ENCODE data around the gene CYP24A1.
"Not testable (repeated sequence)": the region's sequence is repeated elsewhere in the genome, so short reads cannot be mapped to it uniquely, and the experiment has no call there.

Gene CYP24A1

DNA sequence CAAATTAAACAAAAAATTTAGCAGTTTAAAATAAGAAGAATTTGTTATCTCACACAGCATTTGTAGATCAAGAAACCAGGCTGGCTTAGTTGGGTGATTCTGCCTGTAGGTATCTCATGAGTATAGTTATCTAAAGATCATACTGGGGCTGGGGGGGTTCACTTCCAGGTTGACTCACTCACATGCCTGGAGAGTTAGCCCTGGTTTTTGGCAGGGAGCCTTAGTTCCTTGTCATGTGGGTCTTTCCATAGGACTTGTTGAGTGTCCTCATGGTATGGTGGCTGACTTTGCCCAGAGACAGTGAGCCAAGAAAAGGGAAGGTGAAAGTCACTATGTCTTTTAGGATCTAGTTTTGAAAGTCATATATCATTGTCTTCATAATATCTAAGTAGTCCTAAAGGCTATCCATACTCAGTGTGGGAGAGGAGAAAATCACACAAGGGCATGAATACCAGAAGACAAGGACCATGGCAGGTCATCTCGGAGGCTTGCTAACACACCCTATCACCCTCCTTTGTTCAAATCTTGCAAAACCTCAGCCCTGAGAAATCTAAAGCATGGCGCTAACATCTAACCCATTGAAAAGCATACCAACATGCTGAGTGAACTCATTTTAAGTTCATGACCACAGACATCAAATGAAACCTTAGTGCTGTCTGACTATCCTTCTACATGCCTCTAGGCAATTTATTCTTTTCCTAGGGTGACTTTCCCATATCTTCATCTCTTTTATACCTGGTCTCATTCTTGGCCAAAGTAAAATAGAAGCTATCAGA is 39.2 kb downstream of the CYP24A1 start:
- FAIRE-seq (peak; percentile 91), DNase-seq (ENCODE audit: low spot score) (peak; percentile 94)

- FAIRE-seq, result peak; percentile 96
- DNase-seq (ENCODE audit: low spot score), result peak; percentile 96
These were observed 40.1 kb downstream of the CYP24A1 start for GRCh38 chr20:54133434-54134427.

DNA sequence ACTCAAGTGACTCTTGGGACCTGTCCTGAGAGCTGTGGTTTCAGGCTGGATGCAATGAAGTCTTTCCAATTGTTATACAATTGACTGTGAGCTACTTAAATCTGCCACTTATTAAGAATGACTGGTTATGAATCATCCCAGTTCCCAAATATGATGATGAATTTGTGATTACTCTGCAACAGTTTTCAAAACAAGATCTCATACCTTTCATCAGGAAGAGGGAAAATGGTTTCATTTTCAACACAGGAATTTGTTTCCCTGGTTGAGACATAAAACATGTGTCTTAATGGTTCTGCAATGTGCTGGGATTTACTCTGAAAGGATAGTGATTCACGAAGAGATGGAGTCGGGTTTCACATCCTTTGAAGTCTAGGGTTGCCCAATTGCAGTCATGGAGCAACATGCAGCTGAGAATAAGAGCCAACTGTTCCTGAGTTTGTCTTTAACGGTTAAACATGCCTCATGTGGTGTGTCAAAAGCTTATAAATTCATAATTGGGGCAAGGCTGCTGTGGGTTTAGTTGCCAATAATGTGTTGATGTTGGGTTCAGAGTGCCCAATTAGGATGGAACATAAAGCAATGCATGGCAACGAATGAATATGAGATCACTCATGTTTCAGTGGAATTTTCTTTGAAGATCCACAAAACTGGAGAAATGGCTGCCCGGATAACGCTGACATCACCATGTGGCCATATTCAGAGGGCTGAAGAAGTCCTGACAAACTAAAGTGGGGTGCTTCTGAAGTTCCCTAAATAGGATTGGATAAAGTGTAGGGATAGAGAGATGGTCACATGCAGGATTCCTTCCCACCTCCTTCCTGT is 41.0 kb downstream of the CYP24A1 start:
- FAIRE-seq (peak; percentile 97), DNase-seq (ENCODE audit: low spot score) (peak; percentile 99)

DNA sequence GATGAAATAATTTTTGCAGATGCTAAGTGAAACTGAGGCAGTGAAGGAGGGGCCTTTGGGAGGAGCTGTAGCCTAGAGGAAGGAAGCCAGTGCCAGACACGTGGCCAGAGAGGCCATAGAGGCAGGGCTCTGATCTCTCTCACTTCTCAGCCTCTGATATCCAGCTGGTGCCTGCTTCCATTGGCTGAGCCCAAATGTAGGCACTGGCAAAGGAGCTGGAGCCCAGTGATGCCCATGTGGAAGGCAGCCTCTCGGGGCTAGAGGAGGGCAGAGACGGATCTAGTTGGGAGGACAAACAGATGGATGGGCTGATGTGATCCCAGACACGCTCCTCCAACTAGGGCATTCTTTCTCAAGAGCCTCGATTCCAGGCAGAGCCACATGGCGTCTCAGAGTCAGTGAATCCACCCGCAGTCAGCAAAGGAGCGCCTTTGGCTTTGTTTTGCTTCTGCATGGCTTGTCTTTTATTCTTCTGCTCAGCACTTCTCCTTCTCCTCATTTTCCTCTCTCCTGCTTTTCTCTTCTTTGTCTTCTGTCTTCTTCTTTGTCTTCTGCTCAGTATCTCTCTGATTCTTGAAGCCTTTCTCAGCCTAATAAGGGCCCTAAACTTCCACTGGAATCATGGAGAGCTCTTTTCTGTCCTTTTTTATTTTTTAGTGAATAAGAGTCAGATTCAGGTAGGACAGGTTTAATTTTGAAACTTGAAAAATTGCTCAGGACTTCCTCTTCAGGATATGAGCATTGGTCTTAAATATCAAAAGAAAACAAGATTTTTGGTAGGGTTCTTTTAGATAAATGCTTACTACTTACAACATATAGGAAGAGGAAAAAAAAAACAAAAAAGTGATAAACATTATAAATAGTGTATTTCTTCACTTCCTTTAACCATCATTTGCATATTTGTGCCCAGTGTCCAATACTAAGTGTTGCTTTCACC is 41.8 kb downstream of the CYP24A1 start:
- FAIRE-seq (no peak), DNase-seq (ENCODE audit: low spot score) (no peak)

DNA sequence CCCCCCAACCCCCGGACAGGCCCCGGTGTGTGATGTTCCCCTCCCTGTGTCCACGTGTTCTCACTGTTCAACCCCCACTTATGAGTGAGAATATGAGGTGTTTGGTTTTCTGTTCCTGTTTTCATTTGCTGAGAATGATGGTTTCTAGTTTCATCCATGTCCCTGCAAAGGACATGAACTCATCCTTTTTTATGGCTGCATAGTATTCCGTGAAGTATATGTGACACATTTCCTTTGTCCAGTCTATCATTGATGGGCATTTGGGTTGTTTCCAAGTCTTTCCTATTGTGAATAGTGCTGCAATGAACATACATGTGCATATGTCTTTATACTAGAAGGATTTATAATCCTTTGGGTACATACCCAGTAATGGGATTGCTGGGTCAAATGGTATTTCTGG is 42.7 kb downstream of the CYP24A1 start:
- DNase-seq (ENCODE audit: low spot score); FAIRE-seq: not testable (repeated sequence)

- no peak for FAIRE-seq
- no peak for DNase-seq (ENCODE audit: low spot score)
These were observed 44.4 kb downstream of the CYP24A1 start for GRCh38 chr20:54129350-54129749.

DNA sequence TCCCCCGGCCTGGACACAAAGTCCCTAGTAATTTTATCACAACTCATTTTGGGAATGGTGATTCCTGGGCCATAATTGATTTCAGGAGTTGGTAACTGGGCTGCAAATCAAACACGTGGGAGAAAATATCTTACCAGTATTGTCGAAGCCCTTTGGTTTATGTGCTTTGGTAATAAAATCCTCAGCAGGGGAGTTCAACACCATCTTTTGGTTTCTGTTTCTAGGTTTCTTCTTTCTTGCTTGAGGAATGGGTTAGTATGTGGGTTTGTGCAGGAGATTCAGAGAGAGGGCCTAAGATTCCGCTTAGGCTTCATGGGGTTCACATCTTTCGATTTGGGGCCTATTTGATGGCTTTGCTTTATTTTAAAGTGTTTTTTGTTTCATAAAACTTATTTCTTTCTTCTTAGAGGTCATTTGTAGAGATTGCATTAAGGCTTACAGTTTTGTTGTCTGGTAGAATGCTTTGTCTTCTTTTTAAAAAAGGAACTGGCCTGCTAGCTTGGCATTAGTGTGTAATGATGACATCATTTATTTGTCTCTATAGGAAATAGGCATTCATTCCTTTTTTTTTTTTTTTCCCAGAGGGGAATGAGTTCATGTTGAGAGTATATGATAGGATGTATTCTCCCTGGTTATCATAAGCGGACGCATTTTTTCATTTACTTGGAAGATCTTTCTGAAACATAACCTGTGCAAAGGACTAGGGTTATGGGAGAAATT is 45.8 kb downstream of the CYP24A1 start:
- FAIRE-seq, result no peak

DNA sequence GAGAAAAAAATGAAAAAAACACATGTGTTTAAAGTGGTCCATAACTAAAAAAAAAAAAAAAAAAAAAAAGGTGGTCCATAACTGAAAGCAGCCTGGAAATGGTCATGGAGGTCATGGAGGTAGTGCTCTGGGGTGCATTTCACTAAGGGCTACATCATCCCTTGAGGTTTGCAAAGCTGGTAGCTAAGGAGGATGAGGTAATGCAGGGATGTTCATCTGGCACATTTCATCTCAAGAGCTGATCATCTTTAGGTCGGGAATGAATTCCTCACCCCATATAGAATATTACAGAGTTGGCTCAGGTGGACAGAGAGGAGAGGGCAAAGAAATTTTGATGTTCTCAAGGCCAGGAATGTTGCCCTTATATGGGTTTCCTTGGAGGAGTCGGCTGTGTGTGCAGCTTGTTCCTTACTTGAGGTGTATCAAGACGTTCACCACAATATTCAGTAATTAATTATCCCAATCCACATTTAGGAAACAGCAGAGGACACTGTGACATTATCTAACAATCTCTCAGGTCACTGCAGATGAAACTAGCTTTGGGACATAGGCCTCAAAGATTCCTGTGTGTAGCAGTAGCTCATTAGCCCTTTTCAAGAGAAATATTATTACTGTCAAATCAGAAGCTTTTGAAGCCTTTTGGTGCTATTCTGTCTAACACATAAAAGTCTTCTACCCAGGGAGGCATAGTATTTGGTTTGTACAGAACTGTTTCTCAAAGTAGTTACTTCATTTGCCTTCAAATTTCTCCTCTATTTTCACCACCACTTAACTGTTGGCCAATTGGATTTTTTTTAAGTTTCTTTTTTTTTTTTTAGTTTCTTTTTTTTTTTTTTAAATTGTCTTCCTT is 46.8 kb downstream of the CYP24A1 start:
- peak; percentile 58 for FAIRE-seq
- peak; percentile 82 for DNase-seq (ENCODE audit: low spot score)

More for the DNA sequence above, 45.8 kb downstream of the CYP24A1 start:
- DNase-seq (ENCODE audit: low spot score), result no peak

DNA sequence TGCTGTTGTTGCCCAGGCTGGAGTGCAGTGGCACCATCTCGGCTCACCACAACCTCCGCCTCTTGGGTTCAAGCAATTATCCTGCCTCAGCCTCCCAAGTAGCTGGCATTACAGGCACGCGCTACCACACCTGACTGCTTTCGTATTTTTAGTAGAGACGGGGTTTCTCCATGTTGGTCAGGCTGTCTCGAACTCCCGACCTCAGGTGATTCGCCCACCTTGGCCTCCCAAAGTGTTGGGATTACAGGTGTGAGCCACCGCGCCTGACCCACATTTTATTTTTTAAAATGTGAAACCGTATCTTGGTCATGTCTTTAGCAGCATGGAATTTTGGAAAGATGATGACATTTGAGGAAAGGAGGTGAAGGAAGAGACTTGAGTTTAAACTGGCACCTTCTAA is 47.5 kb downstream of the CYP24A1 start:
- not testable (repeated sequence) for DNase-seq (ENCODE audit: low spot score); FAIRE-seq

DNA sequence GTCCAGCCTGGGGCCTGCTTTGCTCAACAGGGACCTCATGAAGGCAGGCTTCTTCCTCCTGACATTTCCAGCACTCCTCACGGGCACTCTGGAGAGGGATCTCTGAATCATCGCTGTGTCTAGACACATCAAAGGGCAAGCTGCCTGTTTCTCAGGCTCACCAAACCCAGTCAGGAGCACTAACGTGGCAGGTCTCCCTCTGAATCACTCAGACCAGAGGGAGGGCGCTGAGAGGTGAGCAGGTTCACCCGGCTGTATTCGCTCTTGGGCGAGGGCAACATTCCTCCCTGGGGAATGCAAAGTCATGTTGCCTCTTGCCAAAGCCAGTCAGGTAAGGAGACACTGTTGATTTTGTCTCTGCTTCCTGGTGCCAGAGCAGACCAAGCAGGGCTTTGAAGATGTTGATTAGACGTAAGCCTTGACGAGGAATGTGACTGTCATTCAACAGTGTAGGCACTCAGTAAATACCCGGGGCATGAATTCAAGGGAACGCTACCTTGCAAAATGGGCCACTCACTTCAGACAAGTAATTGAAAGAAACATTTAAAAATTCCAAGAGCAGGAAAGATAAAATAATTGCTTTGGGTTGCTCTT is 50.1 kb downstream of the CYP24A1 start:
- peak; percentile 100 for DNase-seq (ENCODE audit: low spot score)
- peak; percentile 99 for FAIRE-seq

- FAIRE-seq (no peak), DNase-seq (ENCODE audit: low spot score) (no peak)
These were observed 50.9 kb downstream of the CYP24A1 start for GRCh38 chr20:54122681-54123586.

DNA sequence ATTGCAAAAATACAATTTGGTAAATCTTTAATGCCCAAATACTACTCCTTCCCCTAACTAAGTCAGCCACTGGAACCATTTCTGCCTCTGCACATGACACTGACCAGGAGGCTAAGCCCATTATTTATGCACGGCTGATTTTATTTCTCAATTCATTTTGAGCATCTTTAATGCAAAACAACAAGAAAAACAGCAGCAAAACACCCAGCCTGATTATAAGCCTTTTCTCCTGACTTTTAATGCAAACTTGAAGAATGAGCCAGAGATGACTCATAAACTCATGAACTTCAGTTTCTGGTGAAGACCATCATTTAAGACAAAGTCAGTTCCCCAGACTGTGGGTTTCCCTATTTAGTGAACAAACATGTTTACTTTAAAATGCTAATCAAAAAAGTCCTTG is 51.6 kb downstream of the CYP24A1 start:
- DNase-seq (ENCODE audit: low spot score), result peak; percentile 46

GRCh38 chr20:54119744-54120143 is 54.0 kb downstream of the CYP24A1 start:
- DNase-seq (ENCODE audit: low spot score), result no peak
- no peak for FAIRE-seq

More for the DNA sequence above, 51.6 kb downstream of the CYP24A1 start:
- peak; percentile 93 for FAIRE-seq

DNA sequence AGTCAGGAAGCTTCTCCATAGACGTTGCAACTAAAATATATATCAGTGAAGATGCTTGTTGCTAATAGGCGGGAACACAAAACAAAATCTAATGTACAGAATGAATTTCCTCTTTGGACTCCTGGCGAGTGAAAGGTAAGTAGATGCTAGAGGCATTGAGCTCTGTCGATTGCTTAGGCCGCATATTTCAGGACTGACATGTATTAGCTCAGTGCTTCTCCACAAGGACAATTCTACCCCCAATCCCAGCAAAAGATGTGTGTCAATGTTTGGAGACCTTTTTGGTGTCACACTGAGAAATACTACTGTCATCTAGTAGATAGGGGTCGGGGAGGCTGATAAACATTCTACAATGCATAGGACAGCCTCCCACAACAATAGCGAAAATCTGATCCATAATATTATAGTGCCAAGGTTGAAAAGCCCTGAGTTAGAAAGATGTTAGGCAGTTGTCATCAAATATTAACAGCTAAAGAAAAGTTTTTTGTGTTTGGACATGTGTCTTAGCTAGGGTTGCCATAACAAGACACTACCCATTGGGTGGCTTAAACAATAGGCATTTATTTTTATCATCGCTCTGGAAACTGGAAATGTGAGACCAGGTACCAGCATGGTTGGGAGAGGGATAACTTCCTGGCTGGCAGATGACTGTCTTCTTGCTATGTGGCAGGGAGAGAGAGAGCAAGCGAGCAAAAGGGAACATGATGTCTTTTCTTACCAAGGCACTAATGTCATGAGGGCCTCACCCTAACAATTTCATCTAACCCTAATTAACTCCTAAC is 55.4 kb downstream of the CYP24A1 start:
- no peak for FAIRE-seq
- DNase-seq (ENCODE audit: low spot score), result no peak

DNA sequence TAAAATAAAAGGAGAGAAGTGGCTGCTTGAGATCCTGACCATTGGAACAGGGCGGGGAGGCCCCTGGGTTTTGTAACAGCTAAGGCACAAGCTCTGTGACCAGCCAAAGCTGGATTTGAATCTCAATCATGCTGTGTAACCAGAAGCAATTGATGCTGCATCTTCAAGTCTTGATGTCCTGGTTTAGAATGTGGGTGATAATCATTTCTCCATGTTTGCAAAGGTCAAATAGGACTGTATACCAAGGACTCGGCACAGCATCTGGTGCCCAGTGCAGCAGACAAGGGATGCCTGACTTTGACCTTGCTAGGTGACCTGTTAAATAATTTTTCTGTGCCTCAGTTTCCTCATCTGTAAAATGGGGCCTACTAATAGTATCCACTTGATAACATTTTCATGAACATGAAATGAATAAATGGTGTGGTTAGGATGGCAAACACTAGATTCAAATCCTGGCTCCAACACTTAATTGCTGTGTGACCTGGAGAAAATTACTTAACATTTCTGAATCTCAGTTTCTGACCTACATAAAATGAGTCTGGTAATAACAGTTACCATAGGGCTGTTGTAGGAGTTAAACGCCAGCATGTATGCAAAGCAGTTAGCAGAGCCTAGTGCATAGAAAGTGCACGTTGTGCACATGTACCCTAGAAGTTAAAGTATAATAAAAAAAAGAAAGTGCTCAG is 57.1 kb downstream of the CYP24A1 start:
- DNase-seq (ENCODE audit: low spot score) (no peak), FAIRE-seq (no peak)
